Chondrocyte (in vitro differentiated cells): ENCODE results near the gene KIF4A. TPM values are rescaled to one million over a fixed set of nuclear protein-coding genes. Genes with fewer than 3 reads are reported as not detected.
"Not testable (repeated sequence)": the region's sequence is repeated elsewhere in the genome, so short reads cannot be mapped to it uniquely, and the experiment has no call there.

Experiments
- DNase-seq: peaks from one replicate; pipeline ENCODE4 v3.0.0; 2021; ENCODE audit warnings: mixed read lengths, low spot score
- H3K27ac Mint-ChIP-seq: one replicate; pipeline ENCODE4 v1.8.0; 2021; ENCODE audit warnings: mild to moderate bottlenecking, moderate library complexity, mixed read lengths; ENCODE audit not compliant: unreplicated experiment
- H3K27me3 Mint-ChIP-seq: 2 replicates; pipeline ENCODE4 v1.8.0; 2021; ENCODE audit warnings: low read depth, mixed read lengths
- H3K36me3 Mint-ChIP-seq: 2 replicates; pipeline ENCODE4 v1.8.0; 2021; ENCODE audit warnings: low read depth, mixed read lengths
- H3K4me1 Mint-ChIP-seq: 2 replicates; pipeline ENCODE4 v1.8.0; 2021; ENCODE audit warnings: low read depth, mild to moderate bottlenecking, mixed read lengths
- H3K4me3 Mint-ChIP-seq: one replicate; pipeline ENCODE4 v1.8.0; 2021; ENCODE audit warnings: mild to moderate bottlenecking, moderate library complexity, mixed read lengths; ENCODE audit not compliant: unreplicated experiment
- H3K9me3 Mint-ChIP-seq: 2 replicates; pipeline ENCODE4 v1.8.0; 2021; ENCODE audit warnings: low read depth, mixed read lengths
- total RNA-seq: library from RNA; stranded (reverse); gene quantifications from 3 replicates; pipeline ENCODE4 v1.2.1, GENCODE V29; 2021
- TF ChIP-seq, protein P1 (sequence below): fragments of 200-600 bp; sonication (generic); IDR thresholded peaks from 2 replicates; pipeline ENCODE4 v1.5.0; 2021; ENCODE audit warnings: antibody characterized with exemption, mild to moderate bottlenecking, moderate library complexity

Gene KIF4A
- total RNA-seq, 1 donor from 2014 or later, result 5.9 TPM

DNA sequence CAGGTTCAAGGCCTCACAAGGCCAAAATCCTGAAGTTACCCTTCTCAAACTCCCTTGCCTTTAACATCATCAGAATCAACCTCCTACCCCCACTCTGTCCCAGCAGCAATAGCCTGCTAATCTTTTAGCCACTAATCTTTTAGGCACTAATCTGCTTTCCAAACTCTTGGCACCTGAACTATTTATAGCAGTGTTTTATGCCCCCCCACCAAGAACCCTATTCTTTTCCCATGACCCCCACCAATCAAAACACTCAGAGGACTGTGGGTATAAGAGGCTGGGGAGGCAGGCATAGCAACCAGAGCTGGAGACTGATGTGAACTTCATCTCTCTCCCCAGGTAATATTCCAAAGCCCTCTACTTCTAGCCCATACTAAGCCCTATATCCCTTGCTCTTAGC is 21.9 kb upstream of the KIF4A start, which contains the start of gene ARR3:
Gene ARR3, plus strand, starts transcription at position 301 of the 400 bp plus-strand sequence. CDS start 1,052 bp downstream, outside the sequence.
- Mint-ChIP-seq H3K27ac (no peak within 1 kb of the TSS), H3K27me3 (no peaks in the 10 kb centered on the region), H3K4me1 (no peaks in the 10 kb centered on the region), H3K9me3 (peaks cover 27% of the 10 kb centered on the region), H3K36me3 (no peaks in the 10 kb centered on the region), H3K4me3 (no peak within 1 kb of the TSS)
- TF ChIP-seq, protein P1, sequence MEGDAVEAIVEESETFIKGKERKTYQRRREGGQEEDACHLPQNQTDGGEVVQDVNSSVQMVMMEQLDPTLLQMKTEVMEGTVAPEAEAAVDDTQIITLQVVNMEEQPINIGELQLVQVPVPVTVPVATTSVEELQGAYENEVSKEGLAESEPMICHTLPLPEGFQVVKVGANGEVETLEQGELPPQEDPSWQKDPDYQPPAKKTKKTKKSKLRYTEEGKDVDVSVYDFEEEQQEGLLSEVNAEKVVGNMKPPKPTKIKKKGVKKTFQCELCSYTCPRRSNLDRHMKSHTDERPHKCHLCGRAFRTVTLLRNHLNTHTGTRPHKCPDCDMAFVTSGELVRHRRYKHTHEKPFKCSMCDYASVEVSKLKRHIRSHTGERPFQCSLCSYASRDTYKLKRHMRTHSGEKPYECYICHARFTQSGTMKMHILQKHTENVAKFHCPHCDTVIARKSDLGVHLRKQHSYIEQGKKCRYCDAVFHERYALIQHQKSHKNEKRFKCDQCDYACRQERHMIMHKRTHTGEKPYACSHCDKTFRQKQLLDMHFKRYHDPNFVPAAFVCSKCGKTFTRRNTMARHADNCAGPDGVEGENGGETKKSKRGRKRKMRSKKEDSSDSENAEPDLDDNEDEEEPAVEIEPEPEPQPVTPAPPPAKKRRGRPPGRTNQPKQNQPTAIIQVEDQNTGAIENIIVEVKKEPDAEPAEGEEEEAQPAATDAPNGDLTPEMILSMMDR, result no peak
- DNase-seq, result no peak

DNA sequence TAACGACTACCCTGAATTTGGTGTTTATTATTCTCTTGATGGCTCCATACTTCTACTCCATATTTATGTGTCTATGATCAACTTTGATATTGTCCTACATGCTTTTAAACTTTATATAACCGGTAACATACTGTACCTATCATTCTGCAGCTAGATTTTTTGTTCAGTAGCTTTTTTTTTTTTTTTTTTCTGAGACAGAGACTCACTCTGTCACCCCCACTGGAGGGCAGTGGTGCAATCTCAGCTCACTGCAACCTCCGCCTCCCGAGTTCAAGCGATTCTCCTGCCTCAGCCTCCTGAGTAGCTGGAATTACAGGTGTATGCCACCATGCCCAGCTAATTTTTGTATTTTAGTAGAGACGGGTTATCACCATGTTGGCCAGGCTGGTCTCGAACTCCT is 15.9 kb upstream of the KIF4A start:
- H3K27ac Mint-ChIP-seq, H3K27me3 Mint-ChIP-seq, H3K4me3 Mint-ChIP-seq, H3K9me3 Mint-ChIP-seq, DNase-seq, H3K36me3 Mint-ChIP-seq, H3K4me1 Mint-ChIP-seq: not testable (repeated sequence)

GRCh38 chrX:70279081-70279480 is 10.8 kb upstream of the KIF4A start:
- Mint-ChIP-seq H3K4me3 (no peak overlapping the region), H3K4me1 (no peaks in the 10 kb centered on the region), H3K27me3 (no peaks in the 10 kb centered on the region), H3K36me3 (peaks cover 2% of the 10 kb centered on the region), H3K27ac (no peak overlapping the region), H3K9me3 (peaks cover 17% of the 10 kb centered on the region)
- TF ChIP-seq, protein P1, result no peak
- no peak for DNase-seq

DNA sequence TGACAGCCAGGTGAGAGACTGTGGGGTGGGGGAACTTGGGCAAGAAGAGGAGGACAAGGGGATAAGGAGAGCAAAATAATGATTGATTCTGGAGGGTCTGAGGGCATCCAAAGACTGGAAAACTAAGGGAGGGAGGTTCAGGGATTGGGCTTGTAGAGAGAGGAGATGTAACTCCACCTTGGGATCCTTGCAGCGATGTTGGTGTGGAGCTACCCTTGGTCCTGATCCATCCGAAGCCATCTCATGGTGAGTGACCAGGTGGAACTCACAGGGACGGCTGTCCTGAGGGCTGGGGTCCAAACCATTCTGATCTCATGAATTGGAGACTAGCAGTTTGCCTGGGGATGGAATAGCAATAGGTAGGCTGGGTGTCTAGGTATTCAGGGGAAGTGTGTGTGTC is 9.3 kb upstream of the KIF4A start:
- H3K27ac Mint-ChIP-seq, result no peak overlapping the region
- DNase-seq, result no peak
- no peaks in the 10 kb centered on the region for H3K4me1 Mint-ChIP-seq
- H3K4me3 Mint-ChIP-seq, result no peak overlapping the region
- peaks cover 17% of the 10 kb centered on the region for H3K9me3 Mint-ChIP-seq
- H3K27me3 Mint-ChIP-seq, result no peaks in the 10 kb centered on the region
- peaks cover 3% of the 10 kb centered on the region for H3K36me3 Mint-ChIP-seq
- TF ChIP-seq, protein P1, result no peak

- DNase-seq, result no peak
- Mint-ChIP-seq H3K27me3 (no peaks in the 10 kb centered on the region), H3K27ac (no peak within 1 kb of the TSS), H3K36me3 (peaks cover 3% of the 10 kb centered on the region), H3K4me3 (no peak within 1 kb of the TSS), H3K9me3 (peaks cover 17% of the 10 kb centered on the region), H3K4me1 (no peaks in the 10 kb centered on the region)
- TF ChIP-seq, protein P1, result no peak
These were observed 8.0 kb upstream of the KIF4A start, which contains the start of gene RAB41 for GRCh38 chrX:70281951-70282350. Gene RAB41, plus strand, starts transcription at chrX:70282172. Its CDS starts 46 bp downstream, at chrX:70282218.

GRCh38 chrX:70289168-70289792 is 624 bp upstream of the KIF4A start:
- H3K36me3 Mint-ChIP-seq, result peaks cover 1% of the 10 kb centered on the region
- TF ChIP-seq, protein P1, result no peak
- H3K9me3 Mint-ChIP-seq, result peaks cover 6% of the 10 kb centered on the region
- H3K27me3 Mint-ChIP-seq, result no peaks in the 10 kb centered on the region
- no peak for DNase-seq
- H3K4me3 Mint-ChIP-seq, result peak overlapping the region; percentile 88
- H3K27ac Mint-ChIP-seq, result peak overlapping the region; percentile 74
- peaks cover 16% of the 10 kb centered on the region for H3K4me1 Mint-ChIP-seq
